CD4-positive, alpha-beta T cell treated with Interleukin-1 beta for 1 hour (primary cell): ENCODE measurements around the gene VEGFA.

Experiments used
- DNase-seq, 2 donors: peaks; one replicate each; pipeline ENCODE4 v3.0.0-alpha.2; 2020 to 2022

Gene VEGFA

DNA sequence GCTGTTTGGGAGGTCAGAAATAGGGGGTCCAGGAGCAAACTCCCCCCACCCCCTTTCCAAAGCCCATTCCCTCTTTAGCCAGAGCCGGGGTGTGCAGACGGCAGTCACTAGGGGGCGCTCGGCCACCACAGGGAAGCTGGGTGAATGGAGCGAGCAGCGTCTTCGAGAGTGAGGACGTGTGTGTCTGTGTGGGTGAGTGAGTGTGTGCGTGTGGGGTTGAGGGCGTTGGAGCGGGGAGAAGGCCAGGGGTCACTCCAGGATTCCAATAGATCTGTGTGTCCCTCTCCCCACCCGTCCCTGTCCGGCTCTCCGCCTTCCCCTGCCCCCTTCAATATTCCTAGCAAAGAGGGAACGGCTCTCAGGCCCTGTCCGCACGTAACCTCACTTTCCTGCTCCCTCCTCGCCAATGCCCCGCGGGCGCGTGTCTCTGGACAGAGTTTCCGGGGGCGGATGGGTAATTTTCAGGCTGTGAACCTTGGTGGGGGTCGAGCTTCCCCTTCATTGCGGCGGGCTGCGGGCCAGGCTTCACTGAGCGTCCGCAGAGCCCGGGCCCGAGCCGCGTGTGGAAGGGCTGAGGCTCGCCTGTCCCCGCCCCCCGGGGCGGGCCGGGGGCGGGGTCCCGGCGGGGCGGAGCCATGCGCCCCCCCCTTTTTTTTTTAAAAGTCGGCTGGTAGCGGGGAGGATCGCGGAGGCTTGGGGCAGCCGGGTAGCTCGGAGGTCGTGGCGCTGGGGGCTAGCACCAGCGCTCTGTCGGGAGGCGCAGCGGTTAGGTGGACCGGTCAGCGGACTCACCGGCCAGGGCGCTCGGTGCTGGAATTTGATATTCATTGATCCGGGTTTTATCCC lies at the start of gene VEGFA:
Gene VEGFA (plus strand): TSS at position 686 of the 846 bp plus-strand sequence.
- peak; percentile 85 to 86 for DNase-seq

DNA sequence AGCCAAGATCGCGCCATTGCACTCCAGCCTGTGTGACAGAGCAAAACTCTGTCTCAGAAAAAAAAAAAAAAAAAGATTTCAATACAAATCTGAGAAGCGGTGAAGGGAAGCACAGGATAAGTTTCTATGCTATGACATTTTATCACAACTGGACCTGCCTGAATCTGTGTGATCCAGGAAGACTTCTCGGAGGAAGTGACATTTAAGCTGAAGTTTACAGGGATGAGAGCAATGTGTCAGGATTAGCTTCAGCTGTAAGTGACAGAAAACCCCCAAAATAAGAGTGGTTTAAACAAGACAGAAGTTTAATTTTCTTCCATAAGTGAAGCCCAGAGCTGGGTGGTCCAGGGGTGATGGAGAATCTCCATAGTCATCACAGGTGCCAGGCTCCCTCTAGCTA lies 49.0 kb upstream of the VEGFA start:
- no peak for DNase-seq

DNA sequence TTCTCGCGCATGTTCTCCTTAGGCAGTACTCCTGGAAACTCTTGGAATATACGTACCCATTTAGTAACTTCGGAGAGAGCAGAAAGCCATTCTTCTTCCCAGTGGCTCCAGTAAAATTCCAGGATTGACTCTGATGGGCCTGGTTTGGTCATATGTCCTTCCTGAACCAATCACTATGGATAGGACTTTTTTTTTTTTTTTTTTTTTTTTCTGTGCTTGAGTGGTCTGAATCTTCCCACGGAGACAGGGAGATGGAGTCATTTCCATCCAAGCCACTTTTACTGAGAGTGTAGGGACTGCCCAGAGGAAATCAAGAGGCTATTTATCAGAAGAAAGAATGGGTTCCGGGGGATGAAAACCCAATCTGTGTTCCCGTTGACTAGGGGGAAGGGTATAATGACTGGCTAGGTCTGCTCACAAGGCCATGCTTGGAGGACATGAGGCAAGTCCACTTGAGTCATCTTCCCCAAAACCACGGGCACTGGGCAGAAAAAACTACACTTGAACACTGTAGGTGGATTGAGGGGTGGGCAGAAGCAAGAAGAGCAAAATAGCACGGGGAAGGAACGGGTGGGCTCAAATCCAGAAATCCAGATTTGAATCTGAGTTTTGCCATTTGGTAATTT lies 47.0 kb upstream of the VEGFA start:
- peak in 1 of 2 donors; percentile 25 for DNase-seq

DNA sequence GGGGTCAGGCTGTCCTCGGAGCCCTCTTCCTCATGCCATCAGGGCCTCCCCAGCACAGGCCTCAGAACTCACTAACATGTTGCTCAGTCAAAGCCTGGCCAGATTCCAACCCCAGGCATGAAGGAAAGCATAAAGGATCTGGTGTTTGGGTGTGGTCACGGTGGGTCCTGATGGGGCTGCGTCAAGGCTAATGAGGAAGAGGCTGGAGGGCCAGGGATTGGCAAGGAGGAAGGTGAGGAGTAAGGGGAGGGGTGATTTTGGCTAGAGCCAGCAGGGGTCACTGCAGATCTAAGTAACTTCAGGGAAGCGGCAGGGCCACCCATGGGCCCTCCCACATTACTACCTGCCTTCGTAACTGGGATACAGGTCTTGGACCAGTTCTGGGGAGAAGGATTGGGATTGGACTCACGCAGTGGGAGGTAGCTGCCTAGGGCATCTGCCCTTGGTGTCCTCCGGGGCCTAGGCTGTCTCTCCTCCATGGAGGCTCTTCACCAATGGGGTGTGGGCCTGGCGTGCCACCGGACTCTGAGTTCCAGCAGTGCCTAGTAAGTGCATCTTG lies 46.2 kb upstream of the VEGFA start:
- DNase-seq, result peak; percentile 66 to 73

DNA sequence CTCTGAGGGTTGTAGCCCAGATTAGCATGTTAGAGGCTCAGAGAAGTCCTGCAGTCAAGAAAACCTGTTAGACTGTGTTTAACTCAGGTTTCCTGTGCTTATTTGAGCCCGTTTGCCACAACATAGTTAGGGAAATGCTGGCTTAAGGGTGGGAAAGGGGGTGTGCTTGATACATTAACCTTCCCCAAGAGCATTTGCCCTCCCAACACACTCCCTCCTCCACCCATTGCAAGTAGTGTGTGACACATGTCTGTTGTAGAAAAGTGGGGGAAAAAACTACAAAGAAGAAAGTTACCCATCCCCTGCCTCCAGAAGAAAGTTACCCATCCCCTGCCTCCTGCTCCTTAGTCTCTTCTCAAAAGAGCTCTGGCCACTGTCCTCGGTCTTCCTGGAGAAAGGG lies 45.7 kb upstream of the VEGFA start:
- DNase-seq, result no peak

DNA sequence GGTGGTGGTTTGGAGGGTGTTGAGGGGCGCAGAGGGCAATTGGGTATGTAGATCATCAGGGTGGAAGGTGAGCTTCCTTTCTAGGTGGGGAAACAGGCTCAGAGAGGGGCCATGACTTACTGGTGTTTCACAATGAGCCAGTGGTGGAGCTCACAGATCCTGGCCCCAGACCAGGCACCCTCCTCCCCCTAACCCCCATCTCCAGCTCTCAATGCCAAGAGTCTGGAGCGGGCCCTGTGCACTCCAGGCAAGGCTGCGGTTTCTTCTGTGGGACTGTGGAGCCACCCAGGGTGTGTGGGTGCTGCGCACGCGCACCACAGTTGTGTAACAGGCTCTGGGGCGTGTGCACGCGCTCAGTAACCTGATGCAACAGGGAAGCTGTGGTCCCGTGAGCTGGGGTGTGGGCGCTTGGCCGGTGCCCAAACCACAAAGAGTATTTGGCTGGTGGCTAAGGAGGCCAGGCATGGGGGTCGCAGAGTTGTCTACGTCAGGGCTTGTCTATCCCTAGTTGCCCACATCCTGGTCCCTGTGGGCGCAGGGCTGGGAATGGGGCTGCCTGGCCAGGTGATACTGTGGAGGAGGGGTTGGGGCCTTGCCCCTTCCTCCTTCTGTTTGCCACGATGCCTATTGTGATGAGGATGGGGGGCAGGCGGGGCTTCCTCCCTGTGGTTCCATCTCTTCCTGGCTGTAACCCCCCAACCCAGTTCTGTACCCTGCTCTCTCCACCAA lies 44.9 kb upstream of the VEGFA start:
- DNase-seq, result peak; percentile 67 to 87

DNA sequence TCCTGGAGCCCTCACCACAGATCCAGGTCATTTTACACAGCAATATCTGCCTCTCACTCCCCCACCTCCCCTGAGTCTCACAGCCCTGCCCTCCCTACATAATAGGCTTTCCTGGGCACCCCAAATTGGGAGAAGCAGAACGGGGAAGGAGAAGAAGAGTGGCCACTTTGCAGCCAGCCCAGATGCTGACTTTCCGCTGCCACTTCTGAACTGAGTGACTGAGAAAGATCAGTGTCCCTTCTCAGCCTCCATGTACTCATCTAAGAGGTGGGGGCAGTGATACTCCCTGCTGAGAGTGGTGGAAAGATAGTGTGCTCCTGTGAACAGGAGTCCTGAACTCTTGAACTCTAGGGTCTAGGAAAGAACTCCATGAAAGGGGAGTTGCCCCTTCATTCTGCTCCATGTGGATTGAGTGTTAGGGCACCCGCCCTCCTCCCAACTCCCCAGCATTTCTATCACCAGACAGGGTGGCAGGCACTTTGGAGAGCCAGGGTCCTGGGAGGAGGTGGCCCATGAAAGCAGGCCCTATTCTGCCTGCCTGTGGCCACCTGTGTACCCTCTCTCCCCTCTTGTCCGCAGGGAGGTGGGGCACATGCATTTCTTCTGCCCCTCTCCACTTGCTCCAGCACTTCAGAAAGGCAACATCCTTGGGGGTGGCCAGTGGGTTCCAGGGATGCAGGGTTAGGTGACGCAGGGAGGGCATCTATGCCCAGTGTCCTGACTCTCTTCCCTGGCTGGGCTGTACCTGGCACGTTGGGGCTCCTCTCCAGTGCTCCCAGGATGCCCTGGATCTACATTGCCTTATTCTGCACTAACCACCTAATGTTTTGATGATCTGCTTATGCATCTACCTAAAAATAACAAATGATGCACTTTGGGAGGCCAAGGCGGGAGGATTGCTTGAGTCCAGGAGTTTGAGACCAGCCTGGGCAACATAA lies 44.1 kb upstream of the VEGFA start:
- DNase-seq, result no peak

DNA sequence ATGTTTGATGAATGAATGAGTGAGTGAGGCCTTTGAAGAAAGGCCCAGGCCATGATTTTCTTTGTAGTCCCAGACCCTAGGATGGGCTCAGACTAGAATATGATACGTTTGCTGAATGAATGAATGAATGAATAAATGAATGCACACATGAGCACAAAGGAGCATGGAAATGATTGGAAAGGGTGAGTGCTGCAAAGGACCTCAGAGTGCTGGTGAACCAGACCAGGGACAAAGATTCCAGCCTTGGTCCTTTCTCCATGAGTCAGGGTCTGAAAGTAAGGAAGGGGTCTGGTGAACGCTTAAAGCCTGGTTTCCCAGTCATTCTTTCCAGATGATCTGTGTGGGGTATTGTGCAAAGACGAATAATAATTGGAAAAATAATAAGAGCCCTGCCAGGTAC lies 42.4 kb upstream of the VEGFA start:
- no peak for DNase-seq

DNA sequence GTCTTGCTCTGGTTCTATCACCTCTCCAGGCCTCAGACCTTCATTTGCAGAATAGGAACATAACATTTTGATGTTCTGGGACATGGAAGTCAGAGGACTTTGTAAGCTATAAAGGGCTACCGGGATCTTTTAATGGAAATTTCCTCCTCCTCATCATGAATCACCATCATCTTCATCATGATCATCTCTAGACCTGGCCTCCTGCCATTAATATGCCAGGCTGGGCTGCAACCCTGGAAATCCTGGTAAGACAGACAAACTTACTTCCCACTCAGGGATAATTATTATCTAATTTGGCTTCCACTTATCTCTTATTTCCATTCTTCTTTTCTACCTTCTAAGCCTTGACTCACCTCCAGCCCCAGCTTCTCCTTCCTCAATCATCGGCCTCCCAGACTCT lies 41.4 kb upstream of the VEGFA start:
- no peak for DNase-seq

DNA sequence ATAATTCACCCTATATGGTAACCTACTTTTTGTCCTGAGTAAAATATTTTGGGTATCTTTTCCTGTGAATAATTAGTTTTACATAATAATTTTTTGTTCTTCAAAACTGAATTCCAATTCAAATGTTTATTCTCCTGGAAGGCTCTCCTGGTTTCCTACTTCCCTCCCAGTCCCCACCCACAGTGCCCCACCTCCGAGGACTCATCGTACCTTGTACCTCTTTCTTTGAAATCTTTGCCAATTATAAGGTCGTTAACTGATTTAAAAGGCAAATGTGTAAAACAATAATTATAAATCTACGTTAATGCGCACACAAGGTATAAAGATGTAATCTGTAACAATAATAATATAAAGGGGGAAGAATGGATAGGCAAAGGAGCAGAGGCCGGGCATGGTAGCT lies 40.5 kb upstream of the VEGFA start:
- DNase-seq, result no peak

DNA sequence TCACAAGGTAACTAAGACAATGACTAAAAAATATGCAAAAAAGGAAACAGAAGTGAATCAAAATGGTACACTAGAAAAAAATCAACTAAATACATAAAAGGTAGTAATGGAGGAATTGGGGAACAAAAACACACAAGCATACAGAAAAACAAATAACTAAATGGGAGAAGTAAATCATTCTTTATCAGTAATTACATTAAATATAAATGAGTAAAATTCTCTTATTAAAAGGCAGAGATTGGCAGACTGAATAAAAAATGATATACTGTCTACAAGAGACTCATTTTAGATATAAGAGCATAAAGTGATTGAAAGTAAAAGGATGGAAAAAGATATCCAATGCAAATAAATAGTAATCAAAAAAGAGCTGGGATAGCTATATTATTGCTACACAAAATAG lies 39.4 kb upstream of the VEGFA start:
- DNase-seq, result no peak

DNA sequence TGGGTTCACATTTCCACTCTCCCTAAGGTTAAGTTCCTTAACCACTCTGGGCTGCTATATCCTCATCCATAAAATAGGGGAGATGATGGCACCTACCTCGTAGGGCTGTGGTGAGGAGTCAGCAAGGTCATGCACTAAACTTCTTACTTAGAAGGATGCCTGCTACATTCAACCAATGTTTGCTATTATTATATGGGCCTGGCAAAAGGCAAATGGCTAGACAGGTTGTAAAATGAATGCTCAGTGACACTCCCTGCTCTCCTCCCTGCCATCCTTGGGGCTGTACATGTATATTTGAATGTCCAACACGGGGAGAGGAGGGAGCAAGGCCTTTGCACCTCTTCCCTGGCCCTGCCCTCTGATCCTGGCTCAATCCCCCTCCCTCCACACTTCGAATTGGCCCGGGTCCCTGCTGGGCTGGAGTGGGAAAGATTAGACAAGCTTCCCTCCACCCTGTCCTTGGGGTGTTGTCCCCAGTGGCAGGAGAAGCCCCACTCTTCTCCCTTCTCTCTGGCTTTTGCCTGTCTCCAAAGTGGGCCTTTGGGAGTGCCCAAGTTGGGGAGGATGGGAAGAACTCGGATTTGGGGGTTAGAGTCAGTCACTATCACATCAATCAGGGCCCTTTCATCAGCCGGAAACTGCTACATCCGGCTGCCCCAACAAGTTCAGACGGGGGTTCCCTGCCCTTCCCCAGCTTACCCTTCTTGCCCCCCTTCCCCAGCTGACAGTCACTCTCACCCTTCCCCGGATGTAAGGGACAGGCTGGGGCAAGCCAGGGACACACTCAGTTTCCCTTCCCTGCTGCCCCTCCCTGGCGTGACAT lies 36.3 kb upstream of the VEGFA start:
- peak; percentile 60 to 65 for DNase-seq

DNA sequence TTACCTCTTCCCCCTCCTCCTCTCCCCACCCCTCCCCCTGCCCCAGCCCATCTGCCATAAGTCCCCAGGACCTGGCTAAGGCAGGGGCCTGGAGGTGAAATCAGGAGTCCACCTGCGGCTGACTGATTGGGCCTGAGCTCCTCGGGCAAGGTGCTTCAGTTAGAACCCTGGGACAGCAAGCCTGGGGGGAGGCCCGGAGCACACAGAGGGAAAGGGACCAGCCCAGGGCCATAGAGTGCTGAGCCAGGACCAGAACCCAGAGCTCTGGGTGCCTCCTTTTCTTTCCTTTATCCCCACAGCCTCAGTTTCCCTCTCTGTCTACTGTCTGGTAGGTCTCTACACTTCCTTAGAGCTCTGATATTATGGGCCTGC lies 35.7 kb upstream of the VEGFA start:
- no peak for DNase-seq

DNA sequence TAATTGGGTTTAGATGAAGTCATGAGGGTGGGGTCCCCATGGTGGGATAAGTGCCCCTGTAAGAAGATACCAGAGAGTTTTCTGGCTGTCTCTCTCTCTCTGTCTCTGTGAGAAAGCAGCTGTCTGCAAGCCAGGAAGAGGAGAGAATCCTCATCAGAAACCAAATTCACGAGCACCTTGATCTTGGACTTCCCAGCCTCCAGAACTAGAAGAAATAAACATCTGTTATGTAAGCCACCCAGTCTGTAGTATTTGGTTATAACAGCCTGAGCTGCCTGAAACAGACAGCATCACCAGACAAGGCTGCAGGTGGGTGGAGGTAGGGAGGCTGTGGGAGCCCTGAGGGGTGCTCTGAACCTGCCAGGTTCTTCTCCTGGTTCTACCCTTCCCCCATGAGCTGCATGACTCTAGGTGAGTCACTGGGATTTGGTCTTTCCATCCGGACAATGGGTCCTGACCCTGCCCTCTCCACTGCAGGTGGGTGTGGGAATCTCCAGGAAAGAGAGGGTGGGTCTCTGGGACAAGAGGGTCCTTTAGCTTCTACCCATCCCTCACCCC lies 34.3 kb upstream of the VEGFA start:
- no peak for DNase-seq

DNA sequence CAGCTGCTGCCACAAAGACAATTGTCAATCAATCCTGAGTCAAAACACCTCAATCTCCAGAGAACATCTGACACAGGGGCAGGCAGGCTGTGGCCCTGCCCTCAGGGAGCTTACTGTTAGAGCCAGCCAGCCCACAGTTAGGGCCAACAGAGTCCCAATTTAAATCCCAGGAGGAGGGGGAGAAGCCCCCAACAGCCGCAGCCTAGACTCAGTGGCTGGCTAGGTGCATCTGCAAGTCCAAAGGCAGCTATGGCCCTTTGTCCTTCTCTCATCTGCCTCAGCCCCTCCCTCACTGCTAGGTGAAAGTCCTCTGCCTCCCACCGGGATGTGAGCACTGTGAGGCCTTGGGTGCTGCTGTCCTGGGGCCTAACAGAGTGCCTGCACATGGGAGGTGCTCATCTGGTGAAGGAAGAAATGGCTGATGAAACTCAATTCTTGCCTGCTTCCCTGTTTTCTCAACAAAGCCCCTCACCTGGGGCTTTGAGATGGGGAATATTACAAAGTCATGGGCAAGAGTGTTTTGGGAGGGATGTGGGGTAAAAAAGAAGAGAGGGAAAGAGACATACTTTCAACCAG lies 33.7 kb upstream of the VEGFA start:
- DNase-seq, result no peak

DNA sequence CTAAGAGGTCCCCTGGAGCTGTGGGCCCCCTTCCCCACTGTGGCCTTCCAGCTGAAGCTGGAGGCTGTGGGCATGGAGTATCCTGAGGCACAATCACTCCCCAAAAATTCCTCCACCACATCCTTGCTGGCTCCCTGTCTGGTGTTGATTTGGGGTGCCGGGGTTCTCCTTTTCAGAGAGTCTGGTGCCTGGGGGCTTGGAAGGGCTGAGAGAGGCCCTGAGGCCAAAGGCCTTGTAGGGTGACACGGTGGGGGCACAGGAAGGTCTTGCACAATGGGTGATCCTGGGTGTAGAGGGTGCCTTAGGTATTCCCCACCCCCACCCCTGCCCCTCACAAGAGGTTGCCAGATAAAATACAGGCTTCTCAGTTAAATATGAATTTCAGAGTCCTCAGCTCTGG lies 33.2 kb upstream of the VEGFA start:
- DNase-seq, result no peak

DNA sequence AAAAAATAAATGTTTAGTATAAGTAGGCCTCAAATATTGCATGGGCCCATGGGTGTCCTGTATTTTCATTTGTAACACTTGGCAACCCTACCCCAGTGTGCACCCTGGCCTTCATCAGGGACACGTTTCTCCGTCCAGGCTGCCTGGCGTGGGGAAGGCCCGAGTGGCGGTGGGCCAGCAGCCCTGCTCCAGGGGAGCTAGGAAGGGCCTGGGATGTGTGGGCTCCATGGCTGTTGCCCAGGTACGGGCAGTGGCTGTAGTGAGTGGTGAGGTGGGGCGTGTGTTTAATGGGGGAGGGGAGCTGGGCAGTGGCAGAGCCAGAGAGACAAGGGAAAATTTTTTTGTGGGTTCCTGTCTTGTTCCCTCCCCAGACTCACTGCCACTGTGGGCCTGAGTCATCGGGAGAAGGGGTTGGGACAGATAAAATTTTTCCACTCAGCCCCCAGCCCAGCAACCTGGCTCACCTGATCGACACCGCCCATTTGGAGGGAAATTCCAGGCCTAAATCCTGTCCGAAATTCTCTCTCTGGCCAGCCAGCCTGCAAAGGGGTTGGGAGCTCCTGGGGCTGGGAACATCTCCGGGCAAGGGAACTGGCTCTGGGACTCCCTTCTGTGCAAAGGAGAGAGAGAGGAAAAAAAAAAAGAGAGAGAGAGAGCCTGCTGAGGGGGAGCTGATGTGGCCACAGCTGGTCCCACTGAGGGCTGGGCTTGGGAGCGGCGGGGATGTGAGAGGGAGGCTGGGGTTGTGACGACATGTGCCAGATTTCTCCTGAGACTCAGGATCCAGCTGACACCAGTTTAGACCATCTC lies 32.5 kb upstream of the VEGFA start:
- DNase-seq, result no peak

DNA sequence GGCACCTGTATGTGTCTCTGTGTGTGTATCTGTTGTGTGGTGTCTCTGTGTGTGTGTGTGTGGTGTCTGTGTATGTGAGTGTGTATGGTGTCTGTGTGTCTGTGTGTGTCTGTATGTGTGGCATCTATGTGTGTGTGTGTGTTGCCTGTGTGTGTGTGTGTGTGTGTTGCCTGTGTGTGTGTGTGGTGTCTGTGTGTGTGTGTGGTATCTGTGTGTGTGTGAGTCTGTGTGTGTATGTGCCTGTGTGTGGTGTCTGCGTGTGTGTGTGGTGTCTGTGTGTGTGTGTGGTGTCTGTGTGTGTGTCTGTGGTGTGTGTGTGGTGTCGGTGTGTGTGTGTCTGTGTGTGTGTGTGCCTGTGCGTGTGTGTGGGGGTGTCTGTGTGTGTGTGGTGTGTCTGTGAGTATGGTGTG lies 31.7 kb upstream of the VEGFA start:
- DNase-seq, result no peak

DNA sequence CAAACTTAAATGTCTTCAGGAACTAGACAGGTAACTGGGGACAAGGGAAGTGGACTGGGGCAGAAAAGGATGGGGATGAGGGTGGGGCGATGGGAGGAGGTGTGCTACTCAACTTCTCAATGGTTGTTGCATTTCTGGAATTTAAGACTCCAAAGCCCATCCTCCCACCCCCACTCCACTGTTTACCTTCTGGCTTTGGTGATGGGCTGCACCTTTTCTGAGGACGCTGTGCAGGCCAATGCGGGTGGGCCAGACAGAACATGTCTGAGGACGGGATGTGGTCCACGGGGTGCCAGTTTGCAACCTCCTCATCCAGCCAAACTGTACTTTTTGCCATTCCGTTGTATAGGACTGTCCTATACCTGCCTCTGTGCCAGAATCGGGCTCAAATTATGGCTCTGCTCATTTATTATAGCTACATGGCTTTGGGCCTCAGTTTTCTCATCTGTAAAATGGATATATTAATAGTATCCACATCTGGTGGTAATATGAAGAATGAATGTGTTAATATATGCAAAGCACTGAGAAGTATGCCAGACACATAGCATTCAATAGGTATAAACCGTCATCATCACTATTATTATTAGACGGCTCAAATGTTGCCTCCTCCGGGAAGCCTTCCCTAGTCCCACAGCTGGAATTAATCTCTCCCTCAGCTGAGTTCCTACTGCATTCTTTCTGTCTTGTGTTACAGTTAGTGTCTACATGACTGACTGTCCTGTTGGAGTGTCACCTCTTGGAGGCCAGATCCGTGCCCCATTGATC lies 31.0 kb upstream of the VEGFA start:
- DNase-seq, result no peak
